ENCODE measurements around the gene TRPV4. TPM values are rescaled to one million over a fixed set of nuclear protein-coding genes. Genes with fewer than 3 reads are reported as not detected.

Gene TRPV4
- polyA plus RNA-seq, 1 donor from 2014 or later, result not detected

DNA sequence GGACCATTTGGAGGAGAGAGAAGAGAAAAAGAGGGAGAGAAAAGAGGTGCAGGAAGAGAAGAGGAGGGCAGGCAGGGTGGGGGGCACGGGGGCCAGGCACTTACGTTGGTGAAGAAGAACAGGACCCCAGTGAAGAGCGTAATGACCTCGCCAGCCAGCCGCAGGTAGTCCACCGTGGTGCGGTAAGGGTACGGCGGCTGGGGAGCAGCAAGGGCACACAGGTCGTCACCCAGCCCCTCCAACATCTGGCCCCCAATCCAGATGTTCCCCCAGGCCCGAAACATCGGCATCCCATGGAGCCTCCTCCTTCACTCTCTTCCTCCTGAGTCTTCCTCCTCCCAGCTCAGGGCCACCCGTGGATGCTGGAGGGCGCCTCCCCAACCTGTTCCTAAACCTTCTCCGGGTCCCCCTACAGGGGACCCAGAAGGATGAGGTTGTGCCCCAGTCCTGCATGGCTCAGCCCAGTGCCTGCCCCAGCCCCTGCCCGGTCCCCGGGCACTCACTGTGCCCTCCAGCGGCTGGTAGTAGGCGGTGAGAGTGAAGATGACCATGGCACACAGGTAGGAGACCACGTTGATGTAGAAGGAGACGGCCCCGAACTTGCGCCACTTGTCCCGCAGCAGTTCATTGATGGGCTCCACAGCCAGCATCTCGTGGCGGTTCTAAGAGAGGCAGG lies 39.2 kb downstream of the TRPV4 start:
- no peak overlapping the region for H3K4me2 ChIP-seq (ENCODE audit: low read length)
- H3K9ac ChIP-seq (ENCODE audit: low read length), result no peak overlapping the region
- no peaks in the 10 kb centered on the region for H3K9me3 ChIP-seq (ENCODE audit: low read length)
- H3F3A ChIP-seq (ENCODE audit: insufficient read depth, low read length, poor library complexity, severe bottlenecking), result no peaks in the 10 kb centered on the region
- H3K4me3 ChIP-seq (ENCODE audit: low read length), result no peak overlapping the region
- no peaks in the 10 kb centered on the region for H3K9me2 ChIP-seq (ENCODE audit: insufficient read depth, low read length)
- H4K20me1 ChIP-seq (ENCODE audit: insufficient read depth), result no peaks in the 10 kb centered on the region
- H3K27ac ChIP-seq (ENCODE audit: low read length), result no peak overlapping the region
- no peaks in the 10 kb centered on the region for H3K36me3 ChIP-seq (ENCODE audit: insufficient read depth, low read length)
- TF ChIP-seq, protein P1, sequence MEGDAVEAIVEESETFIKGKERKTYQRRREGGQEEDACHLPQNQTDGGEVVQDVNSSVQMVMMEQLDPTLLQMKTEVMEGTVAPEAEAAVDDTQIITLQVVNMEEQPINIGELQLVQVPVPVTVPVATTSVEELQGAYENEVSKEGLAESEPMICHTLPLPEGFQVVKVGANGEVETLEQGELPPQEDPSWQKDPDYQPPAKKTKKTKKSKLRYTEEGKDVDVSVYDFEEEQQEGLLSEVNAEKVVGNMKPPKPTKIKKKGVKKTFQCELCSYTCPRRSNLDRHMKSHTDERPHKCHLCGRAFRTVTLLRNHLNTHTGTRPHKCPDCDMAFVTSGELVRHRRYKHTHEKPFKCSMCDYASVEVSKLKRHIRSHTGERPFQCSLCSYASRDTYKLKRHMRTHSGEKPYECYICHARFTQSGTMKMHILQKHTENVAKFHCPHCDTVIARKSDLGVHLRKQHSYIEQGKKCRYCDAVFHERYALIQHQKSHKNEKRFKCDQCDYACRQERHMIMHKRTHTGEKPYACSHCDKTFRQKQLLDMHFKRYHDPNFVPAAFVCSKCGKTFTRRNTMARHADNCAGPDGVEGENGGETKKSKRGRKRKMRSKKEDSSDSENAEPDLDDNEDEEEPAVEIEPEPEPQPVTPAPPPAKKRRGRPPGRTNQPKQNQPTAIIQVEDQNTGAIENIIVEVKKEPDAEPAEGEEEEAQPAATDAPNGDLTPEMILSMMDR (IDR thresholded peaks at IDR 0.05; ENCODE audit: poor library complexity, severe bottlenecking), result no peak
- TF ChIP-seq MXI1 (conservative IDR thresholded peaks at IDR 0.05; ENCODE audit: poor library complexity, severe bottlenecking) (no peak), TAF1 (IDR thresholded peaks at IDR 0.05; ENCODE audit: low read depth) (no peak), POLR2AphosphoS5 (IDR thresholded peaks at IDR 0.05) (no peak), RAD21 (conservative IDR thresholded peaks at IDR 0.05) (no peak), EP300 (conservative IDR thresholded peaks at IDR 0.05; ENCODE audit: poor library complexity, severe bottlenecking) (no peak), SMC3 (conservative IDR thresholded peaks at IDR 0.05; ENCODE audit: poor library complexity) (no peak), EZH2 (IDR thresholded peaks at IDR 0.05; ENCODE audit: borderline replicate concordance, insufficient read depth, low read length, poor library complexity, severe bottlenecking) (no peak)
- TF ChIP-seq, protein P2, sequence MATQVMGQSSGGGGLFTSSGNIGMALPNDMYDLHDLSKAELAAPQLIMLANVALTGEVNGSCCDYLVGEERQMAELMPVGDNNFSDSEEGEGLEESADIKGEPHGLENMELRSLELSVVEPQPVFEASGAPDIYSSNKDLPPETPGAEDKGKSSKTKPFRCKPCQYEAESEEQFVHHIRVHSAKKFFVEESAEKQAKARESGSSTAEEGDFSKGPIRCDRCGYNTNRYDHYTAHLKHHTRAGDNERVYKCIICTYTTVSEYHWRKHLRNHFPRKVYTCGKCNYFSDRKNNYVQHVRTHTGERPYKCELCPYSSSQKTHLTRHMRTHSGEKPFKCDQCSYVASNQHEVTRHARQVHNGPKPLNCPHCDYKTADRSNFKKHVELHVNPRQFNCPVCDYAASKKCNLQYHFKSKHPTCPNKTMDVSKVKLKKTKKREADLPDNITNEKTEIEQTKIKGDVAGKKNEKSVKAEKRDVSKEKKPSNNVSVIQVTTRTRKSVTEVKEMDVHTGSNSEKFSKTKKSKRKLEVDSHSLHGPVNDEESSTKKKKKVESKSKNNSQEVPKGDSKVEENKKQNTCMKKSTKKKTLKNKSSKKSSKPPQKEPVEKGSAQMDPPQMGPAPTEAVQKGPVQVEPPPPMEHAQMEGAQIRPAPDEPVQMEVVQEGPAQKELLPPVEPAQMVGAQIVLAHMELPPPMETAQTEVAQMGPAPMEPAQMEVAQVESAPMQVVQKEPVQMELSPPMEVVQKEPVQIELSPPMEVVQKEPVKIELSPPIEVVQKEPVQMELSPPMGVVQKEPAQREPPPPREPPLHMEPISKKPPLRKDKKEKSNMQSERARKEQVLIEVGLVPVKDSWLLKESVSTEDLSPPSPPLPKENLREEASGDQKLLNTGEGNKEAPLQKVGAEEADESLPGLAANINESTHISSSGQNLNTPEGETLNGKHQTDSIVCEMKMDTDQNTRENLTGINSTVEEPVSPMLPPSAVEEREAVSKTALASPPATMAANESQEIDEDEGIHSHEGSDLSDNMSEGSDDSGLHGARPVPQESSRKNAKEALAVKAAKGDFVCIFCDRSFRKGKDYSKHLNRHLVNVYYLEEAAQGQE (IDR thresholded peaks at IDR 0.05; ENCODE audit: borderline replicate concordance), result no peak
- H3K79me2 ChIP-seq (replicated peaks; ENCODE audit: insufficient read depth, low read length), result no peaks in the 10 kb centered on the region
- no peak overlapping the region for H2AFZ ChIP-seq (ENCODE audit: low read depth, low read length)
- H3K27me3 ChIP-seq (ENCODE audit: insufficient read depth, low read depth, low read length), result no peaks in the 10 kb centered on the region

DNA sequence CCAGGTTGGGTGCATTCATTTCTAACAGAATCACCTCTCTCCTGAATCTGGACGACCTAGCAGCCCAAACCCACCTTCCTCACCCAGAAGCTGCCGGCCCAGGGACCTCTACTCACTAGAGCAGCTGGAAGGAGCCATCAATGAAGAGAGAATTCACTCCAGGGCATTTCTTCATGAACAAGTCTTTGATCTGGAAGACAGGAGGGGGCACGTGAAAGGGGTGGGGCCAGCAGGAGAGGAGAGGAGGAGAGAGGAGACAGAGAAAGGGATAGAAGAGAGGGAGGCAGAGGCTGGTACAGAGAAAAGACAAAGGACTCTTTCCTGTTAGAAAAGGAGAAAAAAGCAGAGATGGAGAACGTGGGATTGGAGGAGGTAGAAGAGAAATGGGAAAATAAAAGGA lies 39.8 kb downstream of the TRPV4 start:
- Histone ChIP-seq H3K79me2 (replicated peaks; ENCODE audit: insufficient read depth, low read length) (no peaks in the 10 kb centered on the region), H3K9me3 (ENCODE audit: low read length) (no peaks in the 10 kb centered on the region), H3K27me3 (ENCODE audit: insufficient read depth, low read depth, low read length) (no peaks in the 10 kb centered on the region), H3K9ac (ENCODE audit: low read length) (no peak overlapping the region), H3K9me2 (ENCODE audit: insufficient read depth, low read length) (no peaks in the 10 kb centered on the region), H2AFZ (ENCODE audit: low read depth, low read length) (no peak overlapping the region), H3K4me3 (ENCODE audit: low read length) (no peak overlapping the region), H3K27ac (ENCODE audit: low read length) (no peak overlapping the region), H3K4me2 (ENCODE audit: low read length) (no peak overlapping the region), H4K20me1 (ENCODE audit: insufficient read depth) (no peaks in the 10 kb centered on the region), H3K36me3 (ENCODE audit: insufficient read depth, low read length) (no peaks in the 10 kb centered on the region), H3F3A (ENCODE audit: insufficient read depth, low read length, poor library complexity, severe bottlenecking) (no peaks in the 10 kb centered on the region)
- TF ChIP-seq, protein P1 (IDR thresholded peaks at IDR 0.05; ENCODE audit: poor library complexity, severe bottlenecking), result no peak
- no peak for TF ChIP-seq SMC3 (conservative IDR thresholded peaks at IDR 0.05; ENCODE audit: poor library complexity)
- TF ChIP-seq MXI1 (conservative IDR thresholded peaks at IDR 0.05; ENCODE audit: poor library complexity, severe bottlenecking), result no peak
- TF ChIP-seq TAF1 (IDR thresholded peaks at IDR 0.05; ENCODE audit: low read depth), result no peak
- TF ChIP-seq EP300 (conservative IDR thresholded peaks at IDR 0.05; ENCODE audit: poor library complexity, severe bottlenecking), result no peak
- TF ChIP-seq EZH2 (IDR thresholded peaks at IDR 0.05; ENCODE audit: borderline replicate concordance, insufficient read depth, low read length, poor library complexity, severe bottlenecking), result no peak
- no peak for TF ChIP-seq POLR2AphosphoS5 (IDR thresholded peaks at IDR 0.05)
- TF ChIP-seq, protein P2 (IDR thresholded peaks at IDR 0.05; ENCODE audit: borderline replicate concordance), result no peak
- TF ChIP-seq RAD21 (conservative IDR thresholded peaks at IDR 0.05), result no peak
